GM18907 (cell line): ENCODE results near the gene BRD4.
"Not testable (repeated sequence)": the region's sequence is repeated elsewhere in the genome, so short reads cannot be mapped to it uniquely, and the experiment has no call there.

Experiments
- ATAC-seq: cut with Tn5 transposase; IDR thresholded peaks from one replicate; pipeline ENCODE4 v1.9.1; 2021; ENCODE audit warnings: mild to moderate bottlenecking, moderate library complexity; ENCODE audit not compliant: unreplicated experiment

Gene BRD4

DNA sequence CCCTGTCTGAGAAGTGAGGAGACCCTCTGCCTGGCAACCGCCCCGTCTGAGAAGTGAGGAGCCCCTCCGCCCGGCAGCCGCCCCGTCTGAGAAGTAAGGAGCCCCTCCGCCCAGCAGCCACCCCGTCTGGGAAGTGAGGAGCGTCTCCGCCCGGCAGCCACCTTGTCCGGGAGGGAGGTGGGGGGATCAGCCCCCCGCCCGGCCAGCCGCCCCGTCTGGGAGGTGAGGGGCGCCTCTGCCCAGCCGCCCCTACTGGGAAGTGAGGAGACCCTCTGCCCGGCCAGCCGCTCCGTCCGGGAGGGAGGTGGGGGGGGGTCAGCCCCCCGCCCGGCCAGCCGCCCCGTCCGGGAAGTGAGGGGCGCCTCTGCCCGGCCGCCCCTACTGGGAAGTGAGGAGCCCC is 30.7 kb upstream of the BRD4 start:
- not testable (repeated sequence) for ATAC-seq

DNA sequence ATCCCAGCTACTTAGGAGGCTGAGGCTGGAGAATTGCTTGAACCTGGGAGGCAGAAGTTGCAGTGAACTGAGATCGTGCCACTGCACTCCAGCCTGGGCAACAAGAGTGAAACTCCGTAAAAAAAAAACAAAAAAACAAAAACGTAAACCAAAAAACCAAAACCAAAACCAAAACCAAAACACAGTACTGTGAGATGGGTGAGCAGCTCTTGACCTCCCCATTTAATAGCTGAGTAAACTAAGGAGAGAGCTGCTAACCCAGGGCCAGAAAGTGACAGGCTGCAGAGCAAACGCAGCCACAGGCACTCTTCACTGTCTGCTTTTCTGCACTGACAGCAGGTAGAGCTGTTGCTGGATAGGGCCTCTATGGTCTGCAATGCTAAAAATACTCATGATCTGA is 27.7 kb upstream of the BRD4 start:
- not testable (repeated sequence) for ATAC-seq

DNA sequence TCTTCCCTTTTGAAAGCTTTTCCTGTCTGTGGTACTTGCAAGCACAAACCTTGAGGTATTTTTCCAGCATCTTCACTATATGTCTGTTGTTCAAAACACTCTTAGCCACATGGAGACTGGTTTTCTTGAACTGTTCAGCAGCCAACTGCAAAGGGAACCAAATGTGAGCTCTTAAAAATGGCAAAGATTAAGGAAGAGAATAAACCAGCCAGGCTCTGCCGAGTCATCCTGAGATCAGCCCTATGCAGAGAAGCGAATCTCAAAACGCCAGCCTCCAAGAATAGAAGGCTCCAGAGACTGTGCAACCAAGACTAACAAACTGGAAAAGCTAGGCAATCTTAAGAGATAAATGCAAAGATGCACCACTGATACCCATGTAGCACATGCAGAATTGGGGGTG is 26.6 kb upstream of the BRD4 start:
- no peak for ATAC-seq

DNA sequence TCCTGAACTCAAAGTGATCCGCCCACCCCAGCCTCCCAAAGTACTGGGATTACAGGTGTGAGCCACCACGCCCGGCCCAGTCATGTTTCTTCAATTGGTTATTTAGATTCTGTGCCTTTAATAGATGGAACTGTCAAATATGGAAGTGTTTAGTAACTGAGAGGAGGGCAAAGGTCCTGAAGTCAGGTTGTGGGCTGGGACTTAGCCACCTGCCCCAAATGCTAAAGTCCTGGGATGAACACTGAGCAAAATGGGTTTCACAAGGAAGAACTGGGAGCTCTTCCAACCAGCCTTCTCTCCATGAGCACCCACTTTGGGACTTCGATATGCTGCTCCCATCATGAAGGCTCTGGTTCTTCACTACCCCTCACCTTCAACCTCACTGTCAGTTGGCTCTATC is 25.6 kb upstream of the BRD4 start:
- ATAC-seq = no peak

DNA sequence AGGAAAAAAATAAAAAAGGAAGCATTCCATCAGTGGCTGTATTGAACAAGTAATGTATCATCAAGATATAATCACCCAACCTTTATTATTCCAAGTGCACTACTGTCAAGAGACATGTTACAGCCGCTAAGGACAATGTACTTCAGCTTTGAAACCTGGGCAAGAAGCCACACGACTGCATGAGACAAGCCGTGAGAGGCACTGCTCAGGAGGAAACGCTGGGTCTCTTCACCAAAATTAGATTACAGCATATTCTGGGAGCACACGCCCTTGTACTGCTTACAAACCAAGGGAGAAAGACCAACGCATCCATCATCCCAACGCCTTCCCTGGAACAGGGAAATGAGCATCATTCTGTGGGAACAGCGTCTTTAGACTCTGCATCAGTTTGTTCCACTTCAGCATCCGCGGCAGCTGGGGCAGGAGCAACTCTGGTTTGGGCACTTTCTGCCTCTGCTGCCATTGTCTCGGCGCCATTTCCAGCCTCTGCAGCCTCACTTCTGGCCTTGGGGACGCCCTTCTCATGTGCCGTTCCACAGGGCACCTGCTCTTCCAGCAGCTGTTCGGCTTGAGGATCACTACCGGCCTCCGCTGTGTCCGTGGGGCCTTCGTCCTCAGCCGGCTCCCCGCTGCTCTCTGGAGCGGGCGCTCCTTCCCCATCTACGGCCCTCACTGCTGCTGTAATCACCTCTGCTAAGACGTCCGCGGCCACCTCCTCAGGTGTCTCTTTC is 22.4 kb upstream of the BRD4 start:
- no peak for ATAC-seq

DNA sequence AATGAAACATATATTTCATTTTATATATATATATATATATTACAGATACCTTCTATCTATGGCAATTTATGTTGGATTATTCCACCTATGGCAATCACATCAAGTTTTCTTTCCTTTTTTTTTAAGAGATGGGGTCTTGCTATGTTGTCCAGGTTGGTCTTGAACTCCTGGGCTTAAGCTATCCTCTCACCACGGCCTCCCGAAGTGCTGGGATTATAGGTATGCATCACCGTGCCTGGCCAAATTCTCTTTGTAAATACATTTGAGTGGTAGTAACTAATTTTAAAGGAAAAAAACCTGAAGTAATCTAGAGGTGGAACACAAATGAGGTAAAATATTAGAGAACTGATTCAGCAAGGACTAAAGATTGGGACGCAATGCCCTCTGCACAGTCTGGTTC is 21.6 kb upstream of the BRD4 start:
- ATAC-seq = no peak

DNA sequence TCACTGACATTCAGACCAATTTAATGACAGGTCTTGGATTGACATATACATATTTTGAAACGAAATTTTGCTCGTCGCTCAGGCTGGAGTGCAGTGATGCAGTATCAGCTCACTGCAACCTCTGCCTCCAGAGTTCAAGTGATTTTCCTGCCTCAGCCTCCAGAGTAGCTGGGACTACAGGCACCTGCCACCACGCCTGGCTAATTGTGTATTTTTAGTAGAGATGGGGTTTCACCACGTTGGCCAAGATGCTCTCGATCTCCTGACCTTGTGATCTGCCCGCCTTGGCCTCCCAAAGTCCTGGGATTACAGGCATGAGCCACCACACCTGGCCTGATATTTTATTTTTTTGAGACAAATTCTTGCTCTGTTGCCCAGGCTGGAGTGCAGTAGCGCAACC is 20.2 kb upstream of the BRD4 start:
- ATAC-seq = not testable (repeated sequence)

DNA sequence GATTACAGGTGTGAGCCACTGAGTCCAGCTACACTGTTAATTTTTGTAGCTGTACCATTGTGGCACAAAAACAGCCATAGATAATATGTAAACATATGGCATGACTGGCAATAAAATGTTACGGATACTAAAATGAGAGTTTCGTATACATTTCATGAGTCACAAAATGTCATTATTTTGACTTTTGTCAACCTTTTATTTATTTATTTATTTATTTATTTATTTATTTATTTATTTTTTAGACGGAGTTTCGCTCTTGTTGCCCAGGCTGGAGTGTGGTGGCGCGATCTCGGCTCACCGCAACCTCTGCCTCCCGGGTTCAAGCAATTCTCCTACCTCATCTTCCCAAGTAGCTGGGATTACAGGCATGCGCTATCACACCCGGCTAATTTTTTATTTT is 9.0 kb upstream of the BRD4 start:
- ATAC-seq = not testable (repeated sequence)

DNA sequence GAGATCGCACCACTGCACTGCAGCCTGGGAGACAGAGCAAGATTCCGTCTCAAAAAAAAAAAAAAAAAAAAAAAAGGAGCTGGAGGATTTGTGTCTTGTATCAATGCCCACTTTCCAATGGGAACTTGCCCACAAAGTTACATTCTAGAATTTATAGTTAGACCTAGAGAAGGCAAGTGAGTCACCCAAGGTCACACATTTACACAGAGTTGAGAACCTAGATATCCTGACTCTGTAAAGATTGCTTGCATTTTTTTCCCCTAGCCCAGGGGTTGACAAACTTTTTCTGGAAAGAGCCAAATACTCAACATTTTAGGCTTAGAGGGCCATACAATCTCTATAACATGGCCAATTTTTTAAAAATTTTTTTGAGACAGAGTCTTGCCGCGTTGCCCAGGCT is 7.7 kb upstream of the BRD4 start:
- ATAC-seq = no peak

DNA sequence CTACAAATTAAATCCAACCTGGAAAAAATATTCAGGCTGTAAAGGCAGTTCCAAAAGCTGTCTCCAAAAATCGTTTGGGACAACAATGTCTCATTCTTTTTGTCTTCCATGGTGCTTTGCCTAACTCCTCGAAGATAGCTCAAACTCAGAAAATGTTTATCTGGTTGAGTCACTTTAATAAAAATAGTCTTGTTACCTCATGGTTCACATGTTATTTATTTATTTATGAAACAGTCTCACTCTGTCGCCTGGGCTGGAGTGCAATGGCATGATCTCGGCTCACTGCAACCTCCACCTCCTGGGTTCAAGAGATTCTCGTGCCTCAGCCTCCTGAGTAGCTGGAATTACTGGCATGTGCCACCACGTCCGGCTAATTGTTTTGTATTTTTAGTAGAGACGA is 4.9 kb upstream of the BRD4 start:
- ATAC-seq = no peak

DNA sequence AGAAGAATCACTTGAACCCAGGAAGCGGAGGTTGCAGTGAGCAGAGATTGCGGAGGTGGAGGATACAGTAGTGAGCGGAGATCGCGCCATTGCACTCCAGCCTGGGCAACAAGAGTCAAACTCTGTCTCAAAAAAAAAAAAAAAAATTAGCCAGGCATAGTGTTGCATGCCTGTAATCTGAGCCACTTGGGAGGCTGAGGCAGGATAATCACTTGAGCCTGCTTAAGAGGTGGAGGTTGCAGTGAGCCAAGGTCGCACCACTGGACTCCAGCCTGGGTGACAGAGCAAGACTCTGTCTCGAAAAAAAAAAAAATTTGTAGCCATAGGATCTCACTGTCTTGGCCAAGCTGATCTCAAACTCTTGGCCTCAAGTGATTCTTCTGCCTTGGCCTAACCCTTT is 3.7 kb upstream of the BRD4 start:
- ATAC-seq = not testable (repeated sequence)

DNA sequence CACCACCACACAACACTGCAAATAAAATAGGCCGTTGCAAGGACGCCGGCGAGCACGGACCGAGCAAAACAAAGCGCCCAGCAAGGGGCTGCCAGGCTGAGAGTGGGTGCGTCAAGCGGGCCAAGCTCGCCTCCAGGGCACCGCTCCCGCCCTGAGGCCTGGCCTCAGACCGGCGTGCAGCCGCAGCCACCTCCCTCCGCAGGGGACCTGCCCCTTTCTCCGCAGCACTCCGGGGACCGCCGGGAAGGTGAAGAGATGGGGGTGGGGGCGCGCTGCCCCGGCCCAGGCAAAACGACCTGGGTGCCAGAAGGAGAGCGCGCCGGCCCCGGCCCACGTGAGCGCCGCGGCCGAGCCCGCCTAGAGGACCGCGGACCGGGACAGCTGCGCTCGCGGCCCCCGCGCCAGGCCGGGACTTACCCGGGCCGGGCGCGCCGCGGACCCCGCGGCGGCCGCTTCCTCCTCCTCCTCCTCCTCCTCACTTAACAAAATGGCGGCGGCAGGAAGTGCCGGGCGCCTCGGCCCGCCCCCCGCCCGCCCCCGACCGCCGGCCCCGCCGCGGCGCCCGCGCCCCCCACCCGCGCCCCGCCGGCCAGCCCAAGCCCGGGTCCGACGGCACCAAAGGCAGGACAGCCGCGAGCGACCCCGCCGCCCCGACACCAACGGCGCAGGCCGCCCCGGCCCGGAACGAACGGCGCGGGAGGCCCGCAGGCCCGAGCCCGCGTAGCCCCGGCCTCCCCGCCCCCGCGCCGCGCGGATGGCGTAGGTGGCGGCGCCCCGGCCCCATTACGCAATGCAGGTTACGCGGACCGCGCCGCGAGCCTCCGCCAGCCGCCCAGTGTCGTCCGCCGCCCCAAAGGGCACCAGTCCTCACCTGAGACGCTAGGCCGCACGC is 674 bp downstream of the BRD4 start:
- peak; percentile 37 for ATAC-seq

DNA sequence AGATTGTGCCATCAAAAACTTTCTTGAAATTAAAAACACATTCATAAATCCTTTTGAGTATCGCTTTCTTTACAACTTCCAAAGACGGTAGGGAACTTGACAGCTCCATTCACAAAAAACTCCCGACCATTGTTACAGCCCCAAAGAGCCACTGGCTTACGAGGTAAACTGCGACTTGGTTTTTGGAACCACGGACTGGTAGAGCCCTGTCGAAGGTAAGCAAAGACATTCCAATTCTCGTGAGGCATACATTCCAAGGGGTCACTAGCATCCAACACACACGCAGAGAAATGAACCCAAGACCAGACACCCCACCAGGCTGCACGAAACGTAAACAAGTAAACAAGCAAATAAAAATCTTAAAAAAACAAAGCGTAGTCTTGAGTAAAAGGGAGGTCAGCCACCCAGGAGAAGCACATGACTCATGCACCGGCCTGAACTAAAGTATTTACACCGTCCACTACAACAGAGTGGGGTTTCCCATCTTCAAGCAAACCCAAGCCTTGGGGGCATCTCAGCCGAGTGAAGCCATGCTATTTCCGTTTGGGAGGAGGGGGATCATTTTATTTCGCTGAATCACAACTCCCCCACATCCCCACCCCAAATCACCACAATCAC is 1.4 kb downstream of the BRD4 start:
- ATAC-seq = no peak

DNA sequence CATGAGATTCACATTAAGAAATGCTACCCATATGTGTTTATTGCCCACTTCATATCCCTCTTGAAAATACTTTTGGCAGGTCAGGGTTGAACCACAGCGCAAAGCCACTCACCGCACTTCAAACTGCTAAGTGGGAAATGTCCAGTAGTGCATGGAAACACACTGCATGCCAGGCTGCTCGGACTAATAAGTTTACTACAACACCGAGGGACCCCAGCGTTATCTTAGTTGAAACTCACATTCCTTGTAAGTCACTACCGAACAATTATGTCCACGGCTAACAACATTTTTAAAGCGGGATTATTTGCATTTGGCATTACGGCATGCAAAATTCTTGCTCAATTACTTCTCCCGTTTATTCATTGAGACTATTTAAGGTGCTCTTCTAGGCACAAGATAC is 4.0 kb downstream of the BRD4 start:
- no peak for ATAC-seq

DNA sequence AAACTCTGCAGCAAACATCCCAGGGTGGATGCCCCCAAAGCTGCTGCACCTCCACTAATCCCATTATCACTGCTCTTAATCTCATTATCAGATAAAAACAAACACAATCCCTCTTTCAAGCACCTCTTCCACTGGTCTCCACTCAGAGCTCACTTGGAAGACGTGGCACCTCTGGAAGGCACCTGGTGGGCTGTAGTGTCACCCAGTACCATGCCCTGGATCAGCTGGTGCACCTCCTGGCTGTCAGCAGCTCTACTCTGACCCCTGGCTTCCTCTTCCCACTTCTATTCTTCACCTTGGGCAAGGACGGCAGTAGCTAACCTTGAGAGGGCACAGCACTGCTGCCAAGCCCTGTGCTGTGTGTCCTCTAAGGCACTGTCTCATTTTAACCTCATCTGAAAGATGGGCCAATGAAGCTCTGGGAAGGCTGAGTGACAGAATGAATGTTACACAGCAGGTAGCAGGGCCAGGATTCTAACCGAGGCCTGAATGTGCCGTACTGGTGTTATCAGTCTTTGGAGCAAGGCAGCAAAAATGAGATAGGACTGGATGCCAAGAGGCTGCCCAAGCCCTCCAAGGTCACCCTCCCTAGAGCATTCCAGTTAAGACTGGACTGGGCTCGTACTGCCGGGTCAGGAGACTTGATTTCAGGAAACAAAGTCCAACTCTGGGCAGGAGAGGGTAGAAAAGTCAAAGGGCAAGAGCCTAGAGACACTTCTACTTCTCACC is 7.4 kb downstream of the BRD4 start:
- ATAC-seq = no peak

DNA sequence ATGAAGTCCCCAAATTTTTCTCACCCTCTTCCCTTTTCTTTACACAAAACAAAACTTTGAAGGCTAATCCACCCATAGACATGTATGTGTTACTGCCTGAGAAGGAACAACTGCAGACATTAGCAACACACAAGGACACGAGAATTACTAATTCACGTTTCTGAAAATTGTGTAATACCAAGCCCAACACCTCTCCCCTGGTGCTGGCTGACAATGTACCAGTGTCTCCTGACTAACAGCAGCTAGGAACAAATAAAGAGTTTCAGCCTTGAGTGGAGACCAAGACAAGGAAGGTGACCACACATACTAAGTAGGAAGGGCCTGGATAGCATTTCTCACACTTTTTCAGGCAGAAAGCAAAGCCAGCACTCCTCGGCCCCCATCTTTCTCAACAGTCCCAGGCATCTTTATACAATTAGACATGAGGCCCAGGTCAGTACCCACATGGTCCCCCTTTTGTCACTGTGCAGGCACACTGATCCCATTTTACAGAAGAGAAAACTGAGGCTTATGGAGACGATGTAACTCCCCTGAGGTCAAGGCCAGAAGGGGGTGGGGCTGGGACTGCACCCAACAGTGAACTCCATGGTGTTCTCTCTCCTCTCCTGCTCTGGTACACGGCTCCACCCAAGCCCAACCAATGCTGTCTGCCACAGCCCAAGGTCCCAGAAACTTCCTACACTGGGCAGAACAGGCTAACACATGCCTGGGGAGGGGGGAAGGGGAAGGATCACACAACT is 8.7 kb downstream of the BRD4 start:
- no peak for ATAC-seq

DNA sequence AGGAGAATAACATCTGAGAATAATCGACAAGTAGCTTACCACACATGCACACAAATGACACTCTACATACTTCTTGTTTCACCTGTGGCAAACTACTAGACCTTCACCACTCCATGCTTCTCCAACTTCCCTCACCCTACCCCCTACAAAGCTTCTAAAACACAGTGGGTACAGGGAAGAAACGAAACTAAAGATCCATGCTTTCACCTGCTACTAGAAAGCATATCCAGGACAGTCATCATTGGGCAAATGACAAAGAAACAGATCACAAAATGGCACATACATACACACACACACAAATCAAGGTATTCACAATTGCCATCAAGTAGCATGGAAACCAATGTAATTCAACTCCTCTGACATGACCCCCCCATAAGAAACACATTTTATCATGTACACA is 10.6 kb downstream of the BRD4 start:
- no peak for ATAC-seq

DNA sequence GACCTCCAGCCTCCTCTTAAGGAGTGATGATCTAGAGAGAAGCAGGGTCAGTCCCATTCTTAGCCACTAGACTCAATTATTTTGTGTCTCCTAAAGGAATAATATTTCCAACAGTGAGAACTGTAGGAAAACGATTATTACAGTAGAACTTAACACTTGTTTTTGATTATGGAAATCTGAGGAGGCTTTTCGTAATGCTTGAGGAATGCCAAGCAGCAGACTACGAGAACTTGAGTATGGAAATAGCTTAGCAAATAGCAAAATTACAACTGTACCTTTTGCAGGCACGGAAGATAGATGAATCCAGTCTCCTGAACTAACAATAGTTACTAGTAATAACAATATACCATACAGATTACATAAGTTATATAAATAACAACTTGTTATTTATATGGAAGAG is 12.2 kb downstream of the BRD4 start:
- ATAC-seq = no peak

DNA sequence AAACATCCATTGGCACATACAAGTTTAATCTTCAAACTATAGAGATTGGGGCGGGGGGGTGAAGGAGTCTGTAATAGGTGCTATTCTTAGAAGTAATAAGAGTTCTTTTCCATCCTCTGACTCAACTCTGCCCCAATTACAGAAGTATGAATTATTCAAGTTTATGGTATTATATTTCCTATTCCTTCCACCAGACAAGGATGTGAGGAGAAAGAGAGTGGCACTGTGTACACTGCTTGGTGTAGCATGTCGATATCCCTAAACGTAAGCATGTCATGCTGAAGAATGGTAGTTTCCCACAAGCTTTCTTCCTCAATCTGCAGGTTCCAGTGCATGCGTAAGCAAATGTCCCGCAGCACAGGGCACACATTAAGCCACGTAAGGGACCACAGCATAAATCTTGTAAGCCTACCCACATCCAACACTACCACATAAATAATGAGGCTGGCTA is 14.1 kb downstream of the BRD4 start:
- no peak for ATAC-seq

DNA sequence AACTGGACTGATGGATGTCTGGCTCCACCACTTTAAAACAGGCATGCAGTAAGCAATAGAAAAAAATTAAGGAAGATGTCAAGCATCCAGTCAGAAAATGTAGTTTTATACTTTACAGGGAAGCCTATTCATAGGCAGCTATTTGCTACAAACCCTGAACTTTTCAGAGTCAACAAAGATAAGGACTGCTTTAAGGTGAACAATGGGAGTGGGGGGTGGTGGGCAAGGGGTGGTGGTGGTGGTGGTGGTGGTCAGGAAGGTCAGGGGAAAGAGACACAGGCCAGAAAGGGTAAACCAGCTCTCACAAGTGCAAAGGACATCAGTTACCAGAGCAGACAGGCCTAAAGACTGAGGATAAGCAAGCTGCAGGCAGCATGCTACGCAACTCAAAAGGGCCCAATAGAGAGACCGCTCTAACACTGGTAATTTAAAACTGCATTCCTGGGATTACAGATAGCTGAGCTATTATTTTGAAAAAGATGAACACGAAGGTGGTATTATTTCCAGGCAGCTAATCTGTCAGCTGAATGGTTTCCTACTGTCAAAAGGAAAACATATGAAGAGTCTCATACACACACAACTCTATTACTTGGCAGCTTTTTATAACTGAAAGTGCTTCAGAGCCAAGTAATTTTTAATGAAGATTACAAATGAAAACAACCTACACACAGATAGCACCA is 14.8 kb downstream of the BRD4 start:
- no peak for ATAC-seq
